Gastrocnemius medialis (tissue), 4 donors: ENCODE measurements around the gene PDE4D.

ENCODE experiments used
- CTCF ChIP-seq, 5 experiments: fragments of 450-650 bp in 3 of 5; fragments of 200-600 bp in 2 of 5; sonication (generic) in 2 of 5; IDR thresholded peaks in 4 of 5; conservative IDR thresholded peaks in 1 of 5; 1 replicate in 4 of 5; 2 replicates in 1 of 5; pipeline ENCODE4 v1.5.1; 2016 to 2019; ENCODE audit warnings: antibody characterized with exemption in 5 of 5, mild to moderate bottlenecking in 3 of 5, moderate library complexity in 3 of 5
- POLR2A ChIP-seq, 2 donors: fragments of 450-650 bp; IDR thresholded peaks; one replicate each; pipeline ENCODE4 v1.6.1; 2017; ENCODE audit warnings: antibody characterized with exemption in 2 of 2, mild to moderate bottlenecking in 2 of 2, moderate library complexity in 2 of 2

- no peak for TF ChIP-seq CTCF (IDR thresholded peaks at IDR 0.05 in 4 of 5, conservative IDR thresholded peaks at IDR 0.05 in 1 of 5)
- TF ChIP-seq POLR2A (IDR thresholded peaks at IDR 0.05) = no peak
Observed at GRCh38 chr5:58983526-58984452, 909.7 kb downstream of the PDE4D start.
